Measurements from ENCODE around the gene RNF212.
"Not testable (repeated sequence)": the region's sequence is repeated elsewhere in the genome, so short reads cannot be mapped to it uniquely, and the experiment has no call there.

The RNF212 gene

DNA sequence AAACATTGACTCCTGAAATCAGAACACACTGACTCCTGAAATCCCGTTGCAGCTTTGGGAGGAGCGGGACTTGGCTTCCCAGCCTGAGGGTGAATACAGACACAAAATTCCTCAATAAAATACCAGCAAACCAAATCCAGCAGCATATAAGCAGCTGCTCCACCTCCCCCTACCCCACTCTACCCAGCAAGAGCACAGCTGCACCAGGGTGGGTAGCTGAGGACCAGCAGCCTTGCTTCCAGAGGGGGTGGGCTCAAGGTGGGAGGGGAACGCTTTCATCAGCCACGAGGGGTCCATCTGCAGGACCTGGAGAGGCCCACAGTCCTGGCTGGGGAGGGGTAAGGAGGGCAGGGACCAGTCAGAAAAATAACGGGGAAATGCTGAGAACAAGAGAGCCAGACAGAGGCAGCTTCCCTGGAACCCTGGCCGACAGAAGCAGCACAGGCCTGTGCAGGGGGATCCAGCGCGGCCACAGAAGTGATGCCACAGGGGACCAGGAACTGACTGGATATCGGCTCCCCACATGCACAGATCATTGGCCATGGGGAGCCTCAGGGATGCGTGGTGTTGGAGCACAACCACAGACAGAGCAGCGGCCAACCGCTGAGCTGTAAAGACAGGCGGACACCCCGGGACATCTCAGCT lies 52.2 kb downstream of the RNF212 start:
- no peak for DNase-seq

DNA sequence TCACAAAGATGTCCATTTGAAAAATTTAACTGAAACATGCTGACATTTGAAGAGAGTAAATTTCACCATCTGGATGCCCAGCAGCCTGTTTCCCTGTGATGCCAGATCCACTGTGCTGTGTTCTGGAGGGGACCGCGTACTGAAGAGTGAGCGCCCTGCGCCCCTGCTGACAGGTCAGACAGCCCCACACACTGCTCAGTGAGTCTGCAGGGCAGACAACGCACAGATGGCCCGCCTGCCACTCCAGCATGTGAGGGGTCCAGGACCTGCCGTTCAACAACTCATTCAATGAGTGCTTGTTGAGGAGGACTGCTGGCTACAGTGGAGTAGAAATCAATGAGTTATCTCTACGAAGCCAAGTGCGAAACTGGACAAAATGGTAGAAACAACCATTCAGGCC lies 52.7 kb downstream of the RNF212 start:
- DNase-seq = no peak

DNA sequence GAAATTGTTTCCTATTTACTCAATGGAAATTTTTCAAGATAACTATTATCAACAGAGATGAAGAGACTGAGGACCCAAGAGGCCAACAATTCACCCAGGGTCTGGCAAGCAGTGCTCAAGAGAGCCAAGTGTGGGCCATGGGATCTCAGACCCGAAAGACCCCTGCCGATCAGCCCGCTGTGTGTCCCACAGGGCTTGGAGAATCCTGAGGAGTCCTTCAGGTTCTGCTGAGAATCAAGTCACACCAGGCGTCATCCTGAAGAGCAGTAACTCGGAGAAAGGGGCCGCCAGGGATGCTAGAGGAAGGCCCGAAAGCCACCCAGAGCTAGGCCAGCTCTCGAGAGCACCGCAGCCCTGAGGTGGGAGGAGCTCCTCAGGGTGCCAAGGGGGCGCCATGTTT lies 53.2 kb downstream of the RNF212 start:
- DNase-seq = no peak

DNA sequence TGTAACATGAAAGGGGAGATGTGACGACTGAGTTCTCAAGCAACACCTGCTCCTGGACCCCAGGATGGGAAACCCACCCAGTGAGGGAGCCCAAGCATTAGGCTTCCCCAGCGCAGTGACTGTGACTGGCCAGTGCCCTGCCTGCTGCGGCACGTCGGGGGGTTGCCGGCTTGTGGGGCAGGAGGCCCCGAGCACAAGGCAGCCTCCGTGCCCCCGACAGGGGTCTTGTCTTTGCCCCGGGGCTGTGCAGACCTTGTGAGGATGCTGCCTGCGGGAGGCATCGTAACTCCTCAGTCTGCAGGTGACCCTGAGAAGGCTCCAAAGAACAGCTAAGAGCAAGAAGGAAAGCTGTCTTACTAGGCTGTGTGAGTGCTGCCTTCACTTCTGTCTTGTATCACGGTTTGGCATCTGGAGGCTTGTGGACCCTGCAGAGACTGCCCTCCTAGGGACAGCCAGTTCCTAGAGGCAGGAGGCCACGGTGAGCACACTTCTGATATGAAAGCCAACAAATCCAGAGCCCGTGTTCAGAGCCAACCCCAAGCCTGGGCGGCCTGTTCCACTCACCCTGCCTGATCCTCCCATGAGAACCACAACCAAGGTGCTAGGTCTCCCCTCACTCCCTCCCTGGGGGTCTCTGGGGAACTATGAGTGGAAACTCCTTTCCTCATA lies 54.2 kb downstream of the RNF212 start:
- DNase-seq = no peak

DNA sequence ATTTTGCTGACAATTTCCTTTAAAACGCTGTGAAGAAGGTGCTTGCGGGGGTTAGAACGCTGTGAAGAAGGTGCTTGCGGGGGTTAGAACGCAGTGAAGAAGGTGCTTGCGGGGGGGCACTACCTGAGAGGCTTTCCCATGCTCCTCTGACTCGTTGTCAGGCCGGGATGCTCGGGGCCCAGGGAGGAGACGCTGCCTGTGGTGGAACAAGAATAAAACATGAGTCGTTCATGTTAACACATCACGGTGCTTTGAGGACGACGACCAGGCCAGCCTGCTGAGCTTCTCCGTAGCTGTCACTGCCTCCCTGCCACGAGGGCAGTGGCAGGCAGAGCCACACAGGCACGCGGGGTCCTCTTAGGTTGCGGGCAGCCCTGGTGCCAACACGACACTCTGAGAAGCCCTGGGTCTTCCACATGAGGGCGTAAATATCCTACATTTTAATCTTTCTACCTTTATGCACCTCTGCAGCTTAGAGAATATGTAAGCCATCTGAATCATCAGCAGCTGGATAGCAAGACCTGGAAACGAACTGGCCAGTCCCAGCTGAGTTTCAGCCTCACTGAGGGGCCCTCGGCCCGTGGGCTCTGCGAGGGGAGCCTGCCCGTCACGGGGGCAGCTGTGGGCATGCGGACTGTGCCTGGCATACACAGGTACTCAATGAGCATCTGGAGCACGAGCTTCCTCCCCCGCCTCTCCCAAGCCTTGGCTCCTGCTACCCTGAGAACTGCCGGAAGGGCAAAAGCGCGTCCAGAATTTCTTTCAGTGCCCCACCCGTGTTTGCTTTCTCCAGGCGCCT lies 55.0 kb downstream of the RNF212 start:
- no peak for DNase-seq

DNA sequence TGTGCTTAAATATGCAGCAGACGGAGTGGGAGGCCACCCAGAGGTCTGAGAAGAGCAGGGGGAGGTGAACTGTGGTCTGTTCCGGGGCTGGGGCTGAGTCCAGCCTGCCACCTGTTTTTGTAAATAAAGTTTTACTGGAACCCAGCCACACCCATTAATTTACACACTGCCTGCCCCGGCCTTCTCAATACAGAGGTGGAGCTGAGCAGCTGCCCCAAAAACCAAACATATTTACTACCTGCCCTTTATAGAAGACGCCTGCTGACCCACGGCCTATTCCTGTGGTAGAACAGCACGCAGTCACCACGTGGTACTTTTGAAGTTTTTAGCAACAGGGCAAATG lies 56.0 kb downstream of the RNF212 start:
- no peak for DNase-seq

DNA sequence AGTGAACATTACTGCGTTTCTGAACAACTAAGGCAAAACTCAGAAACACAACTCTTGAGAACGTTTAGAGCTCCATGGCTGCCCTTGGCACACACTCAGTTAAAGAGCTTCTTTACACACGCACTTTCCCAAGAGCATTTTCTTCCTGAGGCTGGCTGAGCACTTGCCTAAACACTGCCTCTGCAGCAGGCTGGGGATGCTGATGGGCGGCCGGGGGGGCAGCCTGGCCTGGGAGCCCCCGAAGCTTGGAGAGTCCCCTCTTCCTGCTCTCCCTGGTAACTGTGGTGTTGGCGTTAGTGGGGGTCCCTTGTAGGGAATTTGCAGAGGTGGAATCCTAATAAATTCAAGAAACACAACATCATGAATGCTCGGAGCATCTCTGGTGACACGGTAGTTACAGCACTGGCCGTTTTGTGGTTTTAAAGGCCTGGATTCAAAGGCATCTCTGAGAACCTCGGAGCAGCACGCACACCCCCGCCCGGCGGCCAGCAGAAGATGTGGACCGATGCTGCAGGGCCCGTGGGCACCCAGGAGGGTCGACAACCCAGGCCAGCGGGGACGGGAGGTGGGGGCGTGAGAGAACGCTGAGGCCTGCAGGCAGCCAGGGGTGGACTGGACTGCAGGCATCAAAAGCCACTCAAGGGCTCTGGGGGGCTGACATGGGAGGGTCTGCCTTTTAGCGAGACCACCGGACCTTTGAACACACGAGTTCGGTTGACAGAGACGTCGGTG lies 56.5 kb downstream of the RNF212 start:
- no peak for DNase-seq

DNA sequence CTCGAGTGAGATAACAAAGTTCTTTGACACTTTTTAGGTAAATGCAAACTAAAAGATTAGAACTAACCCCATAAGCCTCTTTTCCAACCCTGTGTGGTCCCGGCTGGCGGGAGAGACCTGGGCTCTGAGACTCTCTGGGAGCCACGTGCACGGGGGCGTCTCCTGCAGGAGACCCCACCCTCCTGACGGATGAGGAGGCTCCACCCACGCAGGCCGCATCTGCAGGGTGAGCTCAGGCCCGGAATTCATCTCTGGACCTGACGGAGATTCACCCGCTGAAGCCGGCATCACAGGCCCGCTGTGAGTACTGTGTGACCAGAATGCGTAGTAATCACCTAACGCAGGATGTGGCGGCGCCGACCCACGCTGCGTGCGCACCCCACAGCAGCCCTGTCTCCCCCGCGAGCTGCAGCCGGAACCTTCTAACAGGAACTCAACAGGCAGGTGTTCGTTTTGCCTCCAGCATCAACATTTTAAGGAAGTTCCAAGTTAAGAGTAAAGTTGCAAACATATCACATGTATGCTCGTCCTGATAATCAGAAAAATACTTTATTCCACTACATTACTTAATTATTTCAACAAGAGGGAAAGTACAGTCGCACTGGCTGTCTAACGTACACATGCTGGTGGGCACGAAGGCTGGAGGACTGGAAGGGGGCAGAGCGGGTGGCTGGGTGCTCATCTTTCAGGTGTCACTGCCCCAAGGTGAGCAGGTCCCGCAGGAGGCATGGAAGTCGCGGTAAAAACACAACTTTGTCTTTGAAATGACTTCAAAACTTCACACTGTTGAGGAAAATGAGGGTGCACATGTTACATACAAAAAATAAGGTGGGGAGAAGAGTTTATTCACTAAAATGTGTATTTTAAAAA lies 57.4 kb downstream of the RNF212 start:
- DNase-seq = peak; percentile 75 to 80

DNA sequence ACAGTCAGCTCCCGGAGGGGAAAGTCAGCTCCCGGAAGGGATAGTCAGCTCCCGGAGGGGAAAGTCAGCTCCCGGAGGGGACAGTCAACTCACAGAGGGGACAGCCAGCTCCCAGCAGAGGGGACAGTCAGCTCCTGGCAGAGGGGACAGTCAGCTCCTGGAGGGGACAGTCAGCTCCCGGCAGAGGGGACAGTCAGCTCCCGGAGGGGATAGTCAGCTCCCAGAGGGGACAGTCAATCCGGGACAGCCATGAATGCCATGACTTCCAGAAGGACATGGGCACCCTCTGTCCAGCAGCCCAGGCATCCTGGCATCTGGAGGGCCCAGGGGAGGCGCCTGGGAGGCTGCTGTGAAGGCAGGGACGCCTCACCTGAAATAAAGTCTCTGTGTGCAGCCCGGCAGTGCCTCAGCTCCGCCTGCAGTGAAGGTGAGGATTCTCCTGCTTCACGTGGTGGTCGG lies 58.1 kb downstream of the RNF212 start:
- not testable (repeated sequence) for DNase-seq

DNA sequence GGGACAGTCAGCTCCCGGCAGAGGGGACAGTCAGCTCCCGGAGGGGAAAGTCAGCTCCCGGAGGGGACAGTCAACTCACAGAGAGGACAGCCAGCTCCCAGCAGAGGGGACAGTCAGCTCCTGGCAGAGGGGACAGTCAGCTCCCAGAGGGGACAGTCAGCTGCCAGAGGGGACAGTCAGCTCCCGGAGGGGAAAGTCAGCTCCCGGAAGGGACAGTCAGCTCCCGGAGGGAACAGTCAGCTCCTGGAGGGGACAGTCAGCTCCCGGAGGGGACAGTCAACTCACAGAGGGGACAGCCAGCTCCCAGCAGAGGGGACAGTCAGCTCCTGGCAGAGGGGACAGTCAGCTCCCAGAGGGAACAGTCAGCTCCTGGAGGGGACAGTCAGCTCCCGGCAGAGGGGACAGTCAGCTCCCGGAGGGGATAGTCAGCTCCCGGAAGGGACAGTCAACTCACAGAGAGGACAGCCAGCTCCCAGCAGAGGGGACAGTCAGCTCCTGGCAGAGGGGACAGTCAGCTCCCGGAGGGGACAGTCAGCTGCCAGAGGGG lies 58.6 kb downstream of the RNF212 start:
- not testable (repeated sequence) for DNase-seq

DNA sequence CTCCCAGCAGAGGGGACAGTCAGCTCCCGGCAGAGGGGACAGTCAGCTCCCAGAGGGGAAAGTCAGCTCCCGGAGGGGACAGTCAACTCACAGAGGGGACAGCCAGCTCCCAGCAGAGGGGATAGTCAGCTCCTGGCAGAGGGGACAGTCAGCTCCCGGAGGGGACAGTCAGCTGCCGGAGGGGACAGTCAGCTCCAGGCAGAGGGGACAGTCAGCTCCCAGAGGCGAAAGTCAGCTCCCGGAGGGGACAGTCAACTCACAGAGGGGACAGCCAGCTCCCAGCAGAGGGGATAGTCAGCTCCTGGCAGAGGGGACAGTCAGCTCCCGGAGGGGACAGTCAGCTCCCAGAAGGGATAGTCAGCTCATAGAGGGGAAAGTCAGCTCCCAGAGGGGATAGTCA lies 59.5 kb downstream of the RNF212 start:
- DNase-seq = not testable (repeated sequence)

DNA sequence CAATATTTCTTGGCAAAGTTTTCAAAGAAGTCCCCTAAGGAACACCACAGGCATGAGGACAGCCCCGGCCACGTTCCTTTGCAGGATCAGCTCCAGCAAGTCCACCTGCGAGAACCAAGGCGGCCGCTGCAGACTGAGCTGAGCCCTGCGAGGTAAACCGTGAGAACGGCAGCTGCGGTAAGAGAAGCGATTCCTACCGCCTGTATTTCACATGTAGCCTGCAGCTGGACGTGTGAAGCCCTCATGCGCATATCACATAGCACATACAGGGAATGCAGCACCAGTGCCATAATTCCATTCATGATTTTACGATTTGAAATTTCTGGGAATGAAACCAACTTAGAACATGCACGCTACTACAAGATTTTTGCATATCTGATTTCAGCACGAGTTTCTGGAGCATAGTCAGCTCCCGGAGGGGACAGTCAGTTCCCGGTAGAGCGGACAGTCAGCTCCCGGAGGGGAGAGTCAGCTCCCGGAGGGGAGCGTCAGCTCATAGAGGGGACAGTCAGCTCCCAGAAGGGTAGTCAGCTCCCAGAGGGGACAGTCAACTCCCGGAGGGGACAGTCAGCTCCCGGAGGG lies 60.2 kb downstream of the RNF212 start:
- DNase-seq = no peak

DNA sequence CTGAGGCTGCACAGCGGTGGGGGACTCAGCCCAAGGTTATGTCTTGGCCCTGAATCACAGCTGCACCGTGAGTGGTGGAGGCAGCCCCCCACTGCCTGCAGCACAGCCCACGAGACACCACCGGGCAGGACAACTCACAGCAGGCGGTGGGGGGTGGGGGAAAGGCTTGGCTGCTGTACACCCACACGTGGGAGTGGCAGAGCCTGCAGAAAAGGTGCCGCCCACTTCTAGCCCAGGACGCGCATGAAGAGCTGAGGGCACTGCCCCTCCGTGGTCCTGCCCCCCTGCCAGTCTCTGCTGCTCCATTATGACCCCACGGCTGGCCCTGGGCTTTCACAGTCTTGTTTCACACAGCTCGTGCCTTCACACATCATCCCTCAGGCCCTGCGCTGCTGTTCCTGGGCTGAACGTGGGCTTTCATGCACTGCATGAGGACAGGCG lies 61.1 kb downstream of the RNF212 start:
- no peak for DNase-seq

DNA sequence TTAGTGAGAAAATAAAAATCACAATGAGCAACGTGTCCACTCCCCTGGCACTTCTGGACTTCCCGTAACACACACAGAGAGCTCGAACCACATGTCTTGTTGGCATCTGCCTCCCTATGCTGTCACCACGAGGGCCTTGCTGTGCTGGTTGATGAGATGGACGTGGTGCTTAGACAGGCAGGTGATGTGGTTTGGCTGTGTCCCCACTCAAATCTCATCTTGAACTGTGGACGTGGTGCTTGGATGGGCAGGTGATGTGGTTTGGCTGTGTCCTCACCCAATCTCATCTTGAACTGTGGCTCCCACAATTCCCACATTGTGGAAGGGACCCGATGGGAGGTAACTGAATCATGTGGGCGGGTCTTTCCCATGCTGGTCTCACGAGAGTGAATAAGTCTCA lies 61.9 kb downstream of the RNF212 start:
- DNase-seq = no peak

DNA sequence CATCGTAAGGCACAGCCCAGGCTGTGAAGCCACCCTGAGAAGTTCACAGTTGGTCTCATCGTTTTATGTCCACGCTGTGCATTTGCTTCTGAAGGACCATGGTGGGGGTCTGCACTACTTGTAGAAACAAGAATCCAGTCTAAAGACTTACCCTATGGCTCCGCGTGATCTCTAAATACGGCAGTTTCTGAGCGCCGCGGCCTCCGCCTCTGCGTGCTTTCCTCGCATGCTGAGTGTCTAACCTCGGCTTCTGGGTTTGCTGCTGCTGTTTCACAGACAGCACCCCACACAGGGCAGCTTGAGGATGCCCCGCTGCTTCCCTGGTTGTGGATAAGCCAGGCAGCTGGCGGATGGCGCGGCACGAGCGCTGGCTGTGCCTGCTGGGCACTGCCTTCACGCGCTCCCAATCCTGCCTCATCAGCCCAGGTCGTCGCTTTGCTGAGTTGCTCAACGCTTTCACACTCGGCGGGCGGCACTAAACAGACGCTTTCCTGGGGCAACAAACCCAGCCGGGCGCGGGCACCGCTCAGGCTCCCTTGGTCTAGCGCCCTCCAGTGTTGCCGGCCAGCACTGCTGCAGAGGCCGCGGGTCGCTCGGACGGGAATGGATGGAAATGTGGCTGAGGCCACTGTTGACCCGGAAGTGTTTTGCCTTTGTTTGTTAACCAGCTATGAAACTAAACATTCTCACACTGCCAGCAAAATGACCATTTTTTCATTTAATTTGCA lies 62.7 kb downstream of the RNF212 start:
- DNase-seq = no peak

DNA sequence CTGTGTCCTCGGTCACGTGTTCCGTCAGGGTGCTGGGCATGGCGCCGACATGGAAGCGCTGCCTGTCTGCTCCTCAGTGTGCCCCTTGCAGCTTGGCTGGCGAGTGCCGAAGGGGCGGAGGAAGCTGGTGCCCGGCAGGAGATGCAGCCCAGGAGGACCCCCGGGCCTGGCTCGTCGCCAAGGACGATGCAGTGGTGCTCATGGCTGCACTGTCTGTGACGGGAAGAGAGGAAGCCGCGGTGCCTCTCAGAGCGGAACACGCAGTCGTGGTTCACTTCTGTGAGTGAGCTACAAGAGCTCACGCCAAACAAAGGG lies 63.8 kb downstream of the RNF212 start:
- no peak for DNase-seq

DNA sequence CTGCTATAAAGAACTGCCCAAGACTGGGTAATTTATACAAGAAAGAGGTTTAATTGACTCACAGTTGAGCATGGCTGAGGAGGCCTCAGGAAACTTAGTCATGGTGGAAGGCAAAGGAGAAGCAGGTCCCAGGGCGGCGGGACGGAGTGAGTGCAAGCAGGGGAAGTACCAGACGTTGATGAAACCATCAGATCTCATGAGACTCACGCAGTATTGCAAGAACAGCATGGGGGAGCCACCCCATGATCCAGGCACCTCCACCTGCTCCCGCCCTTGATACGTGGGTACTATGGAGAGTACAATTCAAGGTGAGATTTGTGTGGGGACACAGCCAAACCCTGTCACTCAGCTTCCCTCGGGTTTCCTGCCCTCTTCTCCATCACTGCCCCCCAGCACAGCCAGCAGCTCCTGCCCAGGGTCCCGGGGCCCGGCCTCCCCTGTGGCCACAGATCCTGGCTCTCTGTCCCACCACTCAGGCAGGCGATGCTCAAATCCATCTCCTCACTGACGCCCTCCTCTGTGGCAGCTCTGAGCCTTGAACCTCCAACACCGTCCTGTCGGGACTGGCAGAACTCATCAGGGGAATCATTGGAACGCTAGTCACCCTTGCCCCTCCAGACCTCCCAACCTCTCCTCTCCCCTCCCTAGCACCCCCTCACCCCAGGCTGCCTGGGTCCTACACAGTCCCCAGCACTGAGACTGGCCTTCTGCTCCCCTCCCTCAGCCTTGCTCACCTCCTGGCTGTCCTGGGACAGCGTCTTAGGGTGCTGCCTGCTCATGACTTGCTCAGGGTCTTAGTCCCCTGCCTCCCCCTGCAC lies 64.4 kb downstream of the RNF212 start:
- peak; percentile 32 to 45 for DNase-seq

DNA sequence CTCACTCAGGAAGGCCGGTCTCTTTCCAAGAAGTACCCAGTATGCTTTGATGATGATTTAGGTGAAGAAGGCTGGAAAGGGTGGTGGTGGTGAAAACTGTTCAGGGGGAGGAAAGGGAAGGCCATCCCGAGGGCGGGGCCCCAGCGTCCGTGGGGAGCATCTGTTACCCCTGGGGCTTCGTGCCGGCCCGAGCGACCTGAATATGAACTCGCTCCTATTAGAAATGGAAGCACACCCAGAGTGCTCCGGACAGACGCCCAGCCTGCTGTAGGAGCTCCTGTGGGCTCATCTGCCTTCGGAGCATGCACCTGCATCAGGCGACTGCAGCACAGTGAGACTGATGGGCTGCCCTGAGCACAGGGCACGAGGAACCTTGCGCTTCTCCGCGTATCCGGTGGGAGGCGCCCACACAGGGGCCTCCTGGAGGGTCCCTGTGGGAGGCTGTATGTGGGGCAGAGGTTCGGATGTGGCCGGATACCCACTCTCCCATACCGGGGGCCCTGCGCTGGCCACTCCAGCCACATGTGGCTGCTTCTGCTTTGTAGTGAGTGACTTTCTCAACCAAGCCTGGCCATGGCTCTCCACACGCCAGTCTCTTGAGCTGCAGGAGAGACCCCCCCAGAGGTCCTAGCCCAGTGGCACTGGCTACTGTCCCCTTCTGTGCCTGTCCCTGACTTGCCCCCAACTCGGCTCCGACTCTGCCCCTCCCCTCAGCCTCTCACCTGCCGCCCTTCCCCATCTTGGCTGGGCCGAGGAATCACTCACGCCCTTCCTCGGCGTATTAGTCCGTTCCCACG lies 65.2 kb downstream of the RNF212 start:
- no peak for DNase-seq
